Thyroid gland (tissue), 4 donors: ENCODE measurements around the gene PRRG2.

ENCODE experiments used
- POLR2A ChIP-seq, 2 donors: fragments of 450-650 bp; IDR thresholded peaks; one replicate each; pipeline ENCODE4 v1.6.1; 2017; ENCODE audit warnings: antibody characterized with exemption in 2 of 2, mild to moderate bottlenecking in 2 of 2, moderate library complexity in 1 of 2
- TF ChIP-seq, protein P1 (sequence below), 6 experiments: fragments of 200-600 bp in 3 of 6; fragments of 450-650 bp in 3 of 6; sonication (generic) in 3 of 6; IDR thresholded peaks; one replicate each; pipeline ENCODE4 v1.5.1; 2016 to 2019; ENCODE audit warnings: antibody characterized with exemption in 6 of 6, mild to moderate bottlenecking in 2 of 6, inconsistent platforms in 1 of 6, moderate library complexity in 1 of 6

DNA sequence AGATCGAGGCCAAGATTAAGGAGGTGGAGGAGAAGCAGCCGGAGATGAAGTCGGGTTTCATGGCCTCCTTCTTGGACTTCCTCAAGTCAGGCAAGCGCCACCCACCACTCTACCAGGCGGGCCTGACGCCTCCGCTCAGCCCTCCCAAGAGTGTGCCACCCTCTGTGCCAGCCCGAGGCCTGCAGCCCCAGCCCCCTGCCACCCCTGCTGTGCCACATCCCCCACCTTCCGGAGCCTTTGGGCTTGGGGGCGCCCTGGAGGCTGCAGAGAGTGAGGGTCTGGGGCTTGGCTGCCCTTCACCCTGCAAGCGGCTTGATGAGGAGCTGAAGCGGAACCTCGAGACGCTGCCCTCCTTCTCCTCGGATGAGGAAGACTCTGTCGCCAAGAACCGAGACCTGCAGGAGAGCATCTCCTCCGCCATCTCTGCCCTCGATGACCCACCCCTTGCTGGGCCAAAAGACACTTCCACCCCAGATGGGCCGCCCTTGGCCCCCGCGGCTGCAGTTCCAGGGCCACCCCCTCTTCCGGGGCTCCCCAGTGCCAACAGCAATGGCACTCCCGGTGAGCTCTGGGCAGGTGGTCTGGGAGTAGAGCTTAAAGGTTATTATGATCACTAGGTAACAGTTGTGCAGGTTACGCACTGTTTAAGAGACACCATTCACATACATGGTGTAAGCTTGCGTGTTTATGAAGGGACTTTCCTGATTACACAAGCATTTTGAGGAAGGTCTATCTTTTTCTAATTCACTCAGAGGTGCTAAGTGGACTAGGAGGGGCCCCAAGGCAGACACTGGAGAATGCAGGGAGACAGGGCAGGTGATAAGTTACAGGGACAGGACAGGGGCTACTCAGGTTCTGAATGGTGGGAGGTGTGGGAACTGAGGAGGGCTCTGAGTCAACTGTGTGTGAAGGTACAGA is 18.5 kb downstream of the PRRG2 start:
- TF ChIP-seq, protein P1, sequence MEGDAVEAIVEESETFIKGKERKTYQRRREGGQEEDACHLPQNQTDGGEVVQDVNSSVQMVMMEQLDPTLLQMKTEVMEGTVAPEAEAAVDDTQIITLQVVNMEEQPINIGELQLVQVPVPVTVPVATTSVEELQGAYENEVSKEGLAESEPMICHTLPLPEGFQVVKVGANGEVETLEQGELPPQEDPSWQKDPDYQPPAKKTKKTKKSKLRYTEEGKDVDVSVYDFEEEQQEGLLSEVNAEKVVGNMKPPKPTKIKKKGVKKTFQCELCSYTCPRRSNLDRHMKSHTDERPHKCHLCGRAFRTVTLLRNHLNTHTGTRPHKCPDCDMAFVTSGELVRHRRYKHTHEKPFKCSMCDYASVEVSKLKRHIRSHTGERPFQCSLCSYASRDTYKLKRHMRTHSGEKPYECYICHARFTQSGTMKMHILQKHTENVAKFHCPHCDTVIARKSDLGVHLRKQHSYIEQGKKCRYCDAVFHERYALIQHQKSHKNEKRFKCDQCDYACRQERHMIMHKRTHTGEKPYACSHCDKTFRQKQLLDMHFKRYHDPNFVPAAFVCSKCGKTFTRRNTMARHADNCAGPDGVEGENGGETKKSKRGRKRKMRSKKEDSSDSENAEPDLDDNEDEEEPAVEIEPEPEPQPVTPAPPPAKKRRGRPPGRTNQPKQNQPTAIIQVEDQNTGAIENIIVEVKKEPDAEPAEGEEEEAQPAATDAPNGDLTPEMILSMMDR (IDR thresholded peaks at IDR 0.05), result no peak
- no peak for TF ChIP-seq POLR2A (IDR thresholded peaks at IDR 0.05)
